KOPT-K1 (cell line): ENCODE measurements around the gene LTA.
A peak's percentile ranks its signal among the peaks of the same experiment; 100 is the strongest.

ENCODE experiments used
- H3K27ac ChIP-seq: fragments of 200-600 bp; sonication (generic); 2 replicates; pipeline ENCODE4 v1.5.1; 2016; ENCODE audit warnings: antibody characterized with exemption, mild to moderate bottlenecking, low read depth, low read length; ENCODE audit not compliant: poor library complexity, severe bottlenecking
- H3K36me3 ChIP-seq: fragments of 200-600 bp; sonication (generic); 2 replicates; pipeline ENCODE4 v1.5.1; 2017; ENCODE audit warnings: antibody characterized with exemption, mild to moderate bottlenecking, low read length, moderate library complexity; ENCODE audit not compliant: insufficient read depth
- H3K9me3 ChIP-seq: fragments of 200-600 bp; sonication (generic); 2 replicates; pipeline ENCODE4 v1.5.1; 2017; ENCODE audit warnings: antibody characterized with exemption, low read length, mild to moderate bottlenecking; ENCODE audit not compliant: insufficient read depth, poor library complexity, severe bottlenecking

Gene LTA

GRCh38 chr6:31556307-31556706 lies 15.8 kb upstream of the LTA start:
- peak overlapping the region; percentile 64 for H3K27ac ChIP-seq
- peaks cover 36% of the 10 kb centered on the region for H3K36me3 ChIP-seq
- H3K9me3 ChIP-seq: no peaks in the 10 kb centered on the region

- H3K36me3 ChIP-seq: peaks cover 36% of the 10 kb centered on the region
- no peaks in the 10 kb centered on the region for H3K9me3 ChIP-seq
- H3K27ac ChIP-seq: peak overlapping the region; percentile 74
Observed at GRCh38 chr6:31557443-31558317, 14.4 kb upstream of the LTA start.

- Histone ChIP-seq H3K9me3 (no peaks in the 10 kb centered on the region), H3K36me3 (peaks cover 34% of the 10 kb centered on the region), H3K27ac (peak overlapping the region; percentile 74)
Observed at GRCh38 chr6:31558318-31558625, 13.8 kb upstream of the LTA start.

GRCh38 chr6:31558631-31559500 lies 13.2 kb upstream of the LTA start:
- Histone ChIP-seq H3K27ac (peak overlapping the region; percentile 74), H3K9me3 (no peaks in the 10 kb centered on the region), H3K36me3 (peaks cover 34% of the 10 kb centered on the region)

GRCh38 chr6:31559606-31559957 lies 12.5 kb upstream of the LTA start:
- peak overlapping the region; percentile 74 for H3K27ac ChIP-seq
- H3K36me3 ChIP-seq: peaks cover 28% of the 10 kb centered on the region

GRCh38 chr6:31559958-31560696 lies 12.0 kb upstream of the LTA start:
- Histone ChIP-seq H3K27ac (peak overlapping the region; percentile 74), H3K36me3 (peaks cover 24% of the 10 kb centered on the region), H3K9me3 (no peaks in the 10 kb centered on the region)

More at GRCh38 chr6:31559606-31559957, 12.5 kb upstream of the LTA start:
- H3K9me3 ChIP-seq: no peaks in the 10 kb centered on the region

- H3K27ac ChIP-seq: peak overlapping the region; percentile 74
- H3K9me3 ChIP-seq: no peaks in the 10 kb centered on the region
- H3K36me3 ChIP-seq: peaks cover 24% of the 10 kb centered on the region
Observed at GRCh38 chr6:31560697-31561058, 11.4 kb upstream of the LTA start.

GRCh38 chr6:31567531-31568370 lies 4.3 kb upstream of the LTA start:
- Histone ChIP-seq H3K27ac (peak overlapping the region; percentile 50), H3K9me3 (no peaks in the 10 kb centered on the region), H3K36me3 (no peaks in the 10 kb centered on the region)

GRCh38 chr6:31568537-31568961 lies 3.5 kb upstream of the LTA start:
- H3K27ac ChIP-seq: peak overlapping the region; percentile 50

GRCh38 chr6:31569861-31570536 lies 2.1 kb upstream of the LTA start:
- Histone ChIP-seq H3K36me3 (no peaks in the 10 kb centered on the region), H3K9me3 (no peaks in the 10 kb centered on the region), H3K27ac (peak overlapping the region; percentile 12)

More at GRCh38 chr6:31568537-31568961, 3.5 kb upstream of the LTA start:
- Histone ChIP-seq H3K36me3 (no peaks in the 10 kb centered on the region), H3K9me3 (no peaks in the 10 kb centered on the region)

- Histone ChIP-seq H3K9me3 (no peaks in the 10 kb centered on the region), H3K36me3 (peaks cover 21% of the 10 kb centered on the region; the same call in 1 of the 2 replicates), H3K27ac (peak overlapping the region; percentile 94)
Observed at GRCh38 chr6:31573239-31574105, 1.4 kb downstream of the LTA start.

- no peaks in the 10 kb centered on the region for H3K9me3 ChIP-seq
- peaks cover 26% of the 10 kb centered on the region; the same call in 1 of the 2 replicates for H3K36me3 ChIP-seq
- peak overlapping the region; percentile 86 for H3K27ac ChIP-seq
Observed at GRCh38 chr6:31574106-31575061, 2.3 kb downstream of the LTA start.
